Osteocyte (in vitro differentiated cells): ENCODE results near the gene AATF. TPM values are rescaled to one million over a fixed set of nuclear protein-coding genes. Genes with fewer than 3 reads are reported as not detected.

Source experiments
- DNase-seq: peaks from one replicate; pipeline ENCODE4 v3.0.0; 2021; ENCODE audit warnings: mixed read lengths; ENCODE audit not compliant: unreplicated experiment; ENCODE audit errors: extremely low spot score
- H3K27ac Mint-ChIP-seq: one replicate; pipeline ENCODE4 v1.8.0; 2021; ENCODE audit warnings: mild to moderate bottlenecking, mixed read lengths; ENCODE audit not compliant: unreplicated experiment
- H3K27me3 Mint-ChIP-seq: one replicate; pipeline ENCODE4 v1.8.0; 2021; ENCODE audit warnings: mixed read lengths; ENCODE audit not compliant: unreplicated experiment
- H3K36me3 Mint-ChIP-seq: one replicate; pipeline ENCODE4 v1.8.0; 2021; ENCODE audit warnings: mixed read lengths; ENCODE audit not compliant: unreplicated experiment
- H3K4me1 Mint-ChIP-seq: one replicate; pipeline ENCODE4 v1.8.0; 2021; ENCODE audit warnings: mixed read lengths; ENCODE audit not compliant: unreplicated experiment
- H3K4me3 Mint-ChIP-seq: one replicate; pipeline ENCODE4 v1.8.0; 2021; ENCODE audit warnings: mild to moderate bottlenecking, moderate library complexity, mixed read lengths; ENCODE audit not compliant: unreplicated experiment
- H3K9me3 Mint-ChIP-seq: one replicate; pipeline ENCODE4 v1.8.0; 2021; ENCODE audit warnings: mixed read lengths; ENCODE audit not compliant: unreplicated experiment
- total RNA-seq: library from RNA; stranded (reverse); gene quantifications from 2 replicates; pipeline ENCODE4 v1.2.1, GENCODE V29; 2021
- TF ChIP-seq, protein P1 (sequence below): fragments of 200-600 bp; sonication (generic); IDR thresholded peaks from 2 replicates; pipeline ENCODE4 v1.5.0; 2021; ENCODE audit warnings: antibody characterized with exemption, mild to moderate bottlenecking, moderate library complexity

AATF gene
- total RNA-seq, 1 donor from 2014 or later = 39.6 TPM

- DNase-seq = no peak
- no peaks in the 10 kb centered on the region for H3K9me3 Mint-ChIP-seq
- H3K36me3 Mint-ChIP-seq = peaks cover 21% of the 10 kb centered on the region
- no peaks in the 10 kb centered on the region for H3K4me1 Mint-ChIP-seq
- TF ChIP-seq, protein P1, sequence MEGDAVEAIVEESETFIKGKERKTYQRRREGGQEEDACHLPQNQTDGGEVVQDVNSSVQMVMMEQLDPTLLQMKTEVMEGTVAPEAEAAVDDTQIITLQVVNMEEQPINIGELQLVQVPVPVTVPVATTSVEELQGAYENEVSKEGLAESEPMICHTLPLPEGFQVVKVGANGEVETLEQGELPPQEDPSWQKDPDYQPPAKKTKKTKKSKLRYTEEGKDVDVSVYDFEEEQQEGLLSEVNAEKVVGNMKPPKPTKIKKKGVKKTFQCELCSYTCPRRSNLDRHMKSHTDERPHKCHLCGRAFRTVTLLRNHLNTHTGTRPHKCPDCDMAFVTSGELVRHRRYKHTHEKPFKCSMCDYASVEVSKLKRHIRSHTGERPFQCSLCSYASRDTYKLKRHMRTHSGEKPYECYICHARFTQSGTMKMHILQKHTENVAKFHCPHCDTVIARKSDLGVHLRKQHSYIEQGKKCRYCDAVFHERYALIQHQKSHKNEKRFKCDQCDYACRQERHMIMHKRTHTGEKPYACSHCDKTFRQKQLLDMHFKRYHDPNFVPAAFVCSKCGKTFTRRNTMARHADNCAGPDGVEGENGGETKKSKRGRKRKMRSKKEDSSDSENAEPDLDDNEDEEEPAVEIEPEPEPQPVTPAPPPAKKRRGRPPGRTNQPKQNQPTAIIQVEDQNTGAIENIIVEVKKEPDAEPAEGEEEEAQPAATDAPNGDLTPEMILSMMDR = no peak
- no peak overlapping the region for H3K4me3 Mint-ChIP-seq
- no peaks in the 10 kb centered on the region for H3K27me3 Mint-ChIP-seq
- H3K27ac Mint-ChIP-seq = no peak overlapping the region
Observed at GRCh38 chr17:37031493-37032083, 82.8 kb downstream of the AATF start.

- no peaks in the 10 kb centered on the region for H3K4me1 Mint-ChIP-seq
- TF ChIP-seq, protein P1 = no peak
- no peaks in the 10 kb centered on the region for H3K27me3 Mint-ChIP-seq
- H3K9me3 Mint-ChIP-seq = no peaks in the 10 kb centered on the region
- no peak for DNase-seq
- peaks cover 16% of the 10 kb centered on the region for H3K36me3 Mint-ChIP-seq
- no peak overlapping the region for H3K4me3 Mint-ChIP-seq
- no peak overlapping the region for H3K27ac Mint-ChIP-seq
Observed at GRCh38 chr17:37037590-37038155, 88.9 kb downstream of the AATF start.

DNA sequence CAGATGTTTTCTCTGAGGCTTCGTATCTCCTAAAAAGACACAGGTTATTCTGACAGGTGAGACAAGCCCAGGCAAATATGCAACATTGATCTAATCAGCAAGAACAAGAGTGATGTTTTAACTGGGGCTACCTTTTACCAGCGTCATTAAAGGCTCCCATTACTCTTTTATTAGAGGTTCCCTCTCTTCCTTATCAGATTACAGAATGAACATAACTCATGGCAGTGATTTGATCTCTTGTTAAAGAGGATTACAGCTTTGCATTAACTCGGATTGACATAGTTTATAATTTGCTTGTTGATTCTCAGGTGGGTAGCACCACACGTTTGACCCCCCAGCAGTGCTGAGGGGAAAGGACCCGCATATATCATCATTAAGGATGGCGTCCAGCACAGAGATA lies 90.5 kb downstream of the AATF start:
- Mint-ChIP-seq H3K4me3 (no peak overlapping the region), H3K9me3 (no peaks in the 10 kb centered on the region), H3K4me1 (peaks cover 4% of the 10 kb centered on the region), H3K27me3 (no peaks in the 10 kb centered on the region), H3K36me3 (peaks cover 13% of the 10 kb centered on the region), H3K27ac (no peak overlapping the region)
- DNase-seq = no peak
- TF ChIP-seq, protein P1 = no peak

DNA sequence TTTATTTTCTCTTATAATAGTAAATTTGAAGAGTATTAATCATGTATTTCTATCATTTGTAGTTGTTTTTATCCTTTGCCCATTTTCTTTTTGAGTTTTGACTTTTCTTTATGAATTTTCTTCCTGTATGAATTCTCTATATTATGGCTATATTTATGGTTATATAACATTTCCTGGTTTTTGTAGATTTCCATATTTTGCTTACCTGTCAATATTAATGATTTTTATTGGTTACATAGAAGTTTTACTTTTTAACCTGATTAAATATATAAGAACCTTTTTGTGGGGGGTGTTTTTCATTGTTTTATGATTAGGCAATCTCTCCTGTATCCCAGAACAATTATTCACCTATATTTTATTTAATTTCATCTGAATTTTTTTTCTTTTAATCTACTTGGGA lies 93.2 kb downstream of the AATF start:
- Mint-ChIP-seq H3K4me1 (peaks cover 4% of the 10 kb centered on the region), H3K4me3 (no peak overlapping the region), H3K36me3 (peaks cover 8% of the 10 kb centered on the region), H3K9me3 (no peaks in the 10 kb centered on the region), H3K27ac (no peak overlapping the region), H3K27me3 (no peaks in the 10 kb centered on the region)
- DNase-seq = no peak
- TF ChIP-seq, protein P1 = no peak

- Mint-ChIP-seq H3K36me3 (peaks cover 4% of the 10 kb centered on the region), H3K27me3 (no peaks in the 10 kb centered on the region), H3K4me1 (peaks cover 4% of the 10 kb centered on the region), H3K9me3 (no peaks in the 10 kb centered on the region), H3K4me3 (no peak overlapping the region), H3K27ac (no peak overlapping the region)
- TF ChIP-seq, protein P1 = no peak
- no peak for DNase-seq
Observed at GRCh38 chr17:37043201-37043600, 94.4 kb downstream of the AATF start.
